ENCODE measurements around the gene XXYLT1.

DNA sequence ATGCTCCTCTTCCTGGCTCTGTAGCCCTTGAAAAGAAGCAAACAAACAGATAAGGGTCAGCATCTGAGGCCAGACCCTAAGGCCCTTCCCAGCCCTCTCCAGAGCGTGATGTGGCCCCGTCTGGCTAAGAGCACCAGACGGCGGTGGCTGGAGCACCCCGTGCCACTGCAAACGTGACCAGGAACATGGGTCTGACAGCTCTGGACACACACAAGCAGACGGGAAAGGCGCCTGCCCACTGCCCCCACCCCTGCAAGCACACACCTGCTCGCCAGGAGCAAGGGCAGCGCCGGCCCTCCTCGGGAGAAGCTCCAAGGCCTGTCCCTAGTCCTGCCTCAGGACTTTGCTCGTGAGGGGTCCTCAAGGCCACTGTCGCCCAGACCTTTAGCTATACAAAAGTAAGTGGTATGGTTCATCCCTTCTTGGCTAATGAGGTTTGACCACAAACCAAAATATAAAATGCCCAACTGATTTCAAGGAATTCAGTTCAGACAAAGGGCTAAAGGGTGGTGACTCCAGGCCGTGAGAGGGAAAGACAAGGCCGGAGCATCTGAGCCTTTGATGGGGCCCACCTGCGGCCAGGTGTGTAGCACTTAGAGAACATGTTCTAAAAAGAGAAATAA lies 90.4 kb downstream of the XXYLT1 start:
- TF ChIP-seq CTCF (conservative IDR thresholded peaks at IDR 0.05; ENCODE audit: low read depth, low read length) (no peak), MAFK (IDR thresholded peaks at IDR 0.05; ENCODE audit: low read depth, low read length) (no peak), POLR2A (IDR thresholded peaks at IDR 0.05; ENCODE audit: low read depth, low read length) (no peak), CHD1 (IDR thresholded peaks at IDR 0.05; ENCODE audit: low read depth, low read length) (no peak), MXI1 (IDR thresholded peaks at IDR 0.05; ENCODE audit: borderline replicate concordance, low read depth, low read length) (no peak), SMC3 (IDR thresholded peaks at IDR 0.05; ENCODE audit: low read depth, low read length) (no peak), RCOR1 (IDR thresholded peaks at IDR 0.05; ENCODE audit: insufficient replicate concordance, low read length) (no peak), CEBPB (IDR thresholded peaks at IDR 0.05; ENCODE audit: low read depth, low read length) (no peak), RFX5 (IDR thresholded peaks at IDR 0.05; ENCODE audit: low read depth, low read length) (no peak)
- TF ChIP-seq, protein P1, sequence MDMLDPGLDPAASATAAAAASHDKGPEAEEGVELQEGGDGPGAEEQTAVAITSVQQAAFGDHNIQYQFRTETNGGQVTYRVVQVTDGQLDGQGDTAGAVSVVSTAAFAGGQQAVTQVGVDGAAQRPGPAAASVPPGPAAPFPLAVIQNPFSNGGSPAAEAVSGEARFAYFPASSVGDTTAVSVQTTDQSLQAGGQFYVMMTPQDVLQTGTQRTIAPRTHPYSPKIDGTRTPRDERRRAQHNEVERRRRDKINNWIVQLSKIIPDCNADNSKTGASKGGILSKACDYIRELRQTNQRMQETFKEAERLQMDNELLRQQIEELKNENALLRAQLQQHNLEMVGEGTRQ (IDR thresholded peaks at IDR 0.05; ENCODE audit: low read depth, low read length) = no peak

Measured in IMR-90 (cell line).